SIG-M5 (cell line): ENCODE results near the gene AKIRIN1.
"Not testable (repeated sequence)": the region's sequence is repeated elsewhere in the genome, so short reads cannot be mapped to it uniquely, and the experiment has no call there.

ENCODE experiments used
- DNase-seq: peaks from one replicate; lab custom pipeline; 2025; lab: John Stamatoyannopoulos, UW

AKIRIN1 gene

DNA sequence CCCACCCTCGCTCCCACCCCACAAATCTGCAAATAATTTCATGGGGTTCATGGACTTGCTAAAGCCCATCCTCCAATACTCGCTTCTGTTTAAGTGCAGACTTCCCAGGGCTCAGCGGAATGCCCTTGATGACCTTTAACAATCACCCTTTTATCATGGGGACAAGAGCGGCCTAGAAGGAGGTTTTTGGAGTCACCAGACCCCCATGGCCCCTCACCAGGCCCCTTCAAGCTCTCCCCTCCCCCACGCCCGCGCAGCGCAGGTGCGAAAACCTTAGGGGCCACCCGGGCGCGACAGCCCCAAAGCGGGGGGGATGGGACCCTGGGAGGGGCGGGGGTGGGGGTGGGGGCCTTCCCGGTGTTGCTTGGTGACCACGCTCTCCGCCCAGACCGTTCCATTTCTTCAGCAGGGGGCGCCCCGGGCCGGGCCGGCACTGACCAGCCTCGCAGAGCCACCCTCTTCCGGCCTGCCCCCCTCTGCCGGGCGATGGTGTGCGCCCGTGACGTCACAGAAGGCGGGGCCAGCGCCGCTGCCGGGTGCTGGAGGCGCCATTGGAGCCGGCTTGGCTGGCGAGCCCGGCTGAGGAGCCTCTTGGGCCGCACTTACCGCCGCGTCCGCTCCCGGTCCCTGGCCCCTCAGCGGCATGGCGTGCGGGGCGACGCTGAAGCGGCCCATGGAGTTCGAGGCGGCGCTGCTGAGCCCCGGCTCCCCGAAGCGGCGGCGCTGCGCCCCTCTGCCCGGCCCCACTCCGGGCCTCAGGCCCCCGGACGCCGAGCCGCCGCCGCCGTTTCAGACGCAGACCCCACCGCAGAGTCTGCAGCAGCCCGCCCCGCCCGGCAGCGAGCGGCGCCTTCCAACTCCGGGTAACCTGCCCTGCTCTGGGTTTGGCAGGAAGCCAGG is at the start of gene AKIRIN1:
Gene AKIRIN1, plus strand, starts transcription at position 539 of the 900 bp plus-strand sequence. Its CDS starts 105 bp downstream, at position 644.
- no peak for DNase-seq

- no peak for DNase-seq
Observed at GRCh38 chr1:38941527-38942019, 49.5 kb upstream of the AKIRIN1 start, which contains the start of gene RHBDL2. RHBDL2 (minus strand) TSS chr1:38941830; CDS start chr1:38919212, 22,618 bp downstream.

DNA sequence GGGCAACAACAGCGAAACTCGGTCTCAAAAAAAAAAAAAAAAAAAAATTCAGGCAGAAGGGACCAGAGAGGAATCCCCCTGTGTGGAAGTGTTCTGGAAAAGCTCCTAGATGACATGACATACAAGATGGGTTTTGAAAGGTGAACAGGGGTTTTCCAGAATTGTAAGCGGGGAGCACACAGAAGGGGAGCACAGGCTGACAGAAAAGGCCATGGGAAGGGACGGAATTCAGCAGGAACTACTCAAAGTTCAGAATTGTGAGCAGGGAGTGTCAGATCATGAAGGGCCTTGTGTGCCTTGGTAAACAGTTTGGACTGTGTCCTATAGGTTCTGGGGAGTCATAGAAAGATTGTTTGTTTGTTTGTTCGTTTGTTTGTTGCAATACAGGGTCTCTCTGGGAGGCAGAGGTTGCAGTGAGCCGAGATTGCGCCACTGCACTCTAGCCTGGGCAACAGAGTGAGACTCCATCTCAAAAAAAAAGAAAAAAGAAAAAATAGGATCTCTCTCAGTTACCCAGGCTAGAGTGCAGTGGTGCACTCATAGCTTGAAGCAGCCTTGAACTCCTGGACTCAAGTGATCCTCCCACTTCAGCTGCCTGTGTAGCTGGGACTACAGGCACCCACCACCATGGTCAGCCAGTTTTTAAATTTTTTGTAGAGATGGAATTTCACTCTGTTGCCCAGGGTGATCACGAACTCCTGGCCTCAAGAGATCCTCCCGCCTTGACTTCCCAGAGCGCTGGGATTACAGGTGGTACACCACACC is 48.2 kb upstream of the AKIRIN1 start:
- no peak for DNase-seq

DNA sequence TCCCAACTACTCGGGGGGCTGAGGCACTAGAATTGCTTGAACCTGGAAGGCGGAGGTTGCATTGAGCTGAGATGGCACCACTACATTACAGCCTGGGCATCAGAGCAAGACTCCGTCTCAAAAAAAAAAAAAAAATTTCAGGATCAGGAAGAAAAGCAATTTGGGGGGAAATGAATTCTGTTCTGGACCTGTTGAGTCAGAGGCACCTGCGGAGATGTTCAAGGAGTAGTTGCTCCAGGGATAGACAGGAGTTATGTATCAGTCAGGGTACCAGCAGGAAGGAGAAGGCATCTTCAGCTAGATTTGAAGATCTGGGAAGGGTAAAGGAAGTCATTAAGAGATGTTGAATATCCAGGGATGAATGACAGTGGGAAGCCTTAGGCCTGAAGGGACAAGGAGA is 46.5 kb upstream of the AKIRIN1 start:
- DNase-seq = no peak

- DNase-seq = no peak
Observed at GRCh38 chr1:38950553-38950952, 40.5 kb upstream of the AKIRIN1 start.

GRCh38 chr1:38953433-38953860 is 37.6 kb upstream of the AKIRIN1 start:
- DNase-seq = no peak

DNA sequence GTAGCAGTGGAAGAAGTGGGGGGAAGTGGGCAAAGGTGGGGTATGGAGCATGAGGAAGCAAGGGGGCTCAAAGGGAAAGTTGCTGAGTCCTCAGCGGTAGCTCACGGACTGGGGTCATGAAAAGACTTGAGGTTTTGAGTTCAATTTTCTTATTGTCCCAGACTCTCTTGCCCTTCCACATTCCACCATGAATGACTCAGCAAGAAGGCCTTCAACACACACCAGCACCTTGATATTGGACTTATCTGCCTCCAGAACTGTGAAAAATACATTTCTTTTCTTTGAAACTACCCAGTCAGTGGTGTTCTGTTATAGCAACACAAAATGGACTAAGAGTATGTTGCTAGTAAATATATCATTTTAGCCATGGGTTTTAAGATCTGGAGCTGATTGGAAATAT is 32.1 kb upstream of the AKIRIN1 start:
- DNase-seq = no peak

DNA sequence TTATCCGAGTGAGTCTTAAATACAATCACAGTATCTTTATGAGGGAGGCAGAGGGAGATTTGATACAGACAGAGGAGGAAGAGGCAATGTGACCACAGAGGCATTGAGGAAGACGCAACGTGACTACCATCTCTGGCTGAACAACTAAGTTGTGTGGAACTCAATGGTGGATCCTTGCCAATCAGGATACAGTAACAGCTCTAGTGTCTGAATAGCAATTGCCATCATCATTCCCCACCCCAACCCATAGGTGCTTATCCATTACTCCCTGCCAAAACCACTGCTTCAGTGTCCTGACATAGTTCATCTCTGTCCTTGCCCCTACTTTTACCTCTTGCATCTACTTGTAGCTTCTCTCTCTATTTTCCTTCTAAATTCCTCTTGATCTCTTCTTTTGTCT is 29.0 kb upstream of the AKIRIN1 start:
- DNase-seq = no peak

GRCh38 chr1:38962560-38962959 is 28.5 kb upstream of the AKIRIN1 start:
- DNase-seq = no peak

DNA sequence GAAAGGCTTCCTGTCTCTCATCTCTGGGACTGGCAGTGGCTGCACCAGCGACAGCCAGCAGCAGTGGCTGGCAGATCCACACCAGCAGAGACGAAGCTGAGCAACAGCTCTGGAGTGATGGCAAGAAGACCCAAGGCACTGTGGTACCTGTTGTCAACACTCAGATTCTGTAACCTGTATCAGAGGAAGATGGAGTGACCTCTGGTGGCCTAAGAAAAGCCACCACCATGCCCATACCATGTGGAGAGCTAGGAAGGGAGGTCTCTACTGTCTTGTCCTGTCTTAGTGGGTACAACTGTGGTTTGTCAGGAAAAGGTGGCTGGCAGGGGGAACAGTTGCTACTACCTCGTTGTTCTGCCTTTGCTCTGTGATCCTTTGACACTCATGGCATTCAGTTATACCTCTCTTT is 26.9 kb upstream of the AKIRIN1 start:
- DNase-seq = no peak

GRCh38 chr1:38973145-38973544 is 17.9 kb upstream of the AKIRIN1 start:
- not testable (repeated sequence) for DNase-seq

- DNase-seq = no peak
Observed at GRCh38 chr1:38973659-38974437, 17.2 kb upstream of the AKIRIN1 start.

DNA sequence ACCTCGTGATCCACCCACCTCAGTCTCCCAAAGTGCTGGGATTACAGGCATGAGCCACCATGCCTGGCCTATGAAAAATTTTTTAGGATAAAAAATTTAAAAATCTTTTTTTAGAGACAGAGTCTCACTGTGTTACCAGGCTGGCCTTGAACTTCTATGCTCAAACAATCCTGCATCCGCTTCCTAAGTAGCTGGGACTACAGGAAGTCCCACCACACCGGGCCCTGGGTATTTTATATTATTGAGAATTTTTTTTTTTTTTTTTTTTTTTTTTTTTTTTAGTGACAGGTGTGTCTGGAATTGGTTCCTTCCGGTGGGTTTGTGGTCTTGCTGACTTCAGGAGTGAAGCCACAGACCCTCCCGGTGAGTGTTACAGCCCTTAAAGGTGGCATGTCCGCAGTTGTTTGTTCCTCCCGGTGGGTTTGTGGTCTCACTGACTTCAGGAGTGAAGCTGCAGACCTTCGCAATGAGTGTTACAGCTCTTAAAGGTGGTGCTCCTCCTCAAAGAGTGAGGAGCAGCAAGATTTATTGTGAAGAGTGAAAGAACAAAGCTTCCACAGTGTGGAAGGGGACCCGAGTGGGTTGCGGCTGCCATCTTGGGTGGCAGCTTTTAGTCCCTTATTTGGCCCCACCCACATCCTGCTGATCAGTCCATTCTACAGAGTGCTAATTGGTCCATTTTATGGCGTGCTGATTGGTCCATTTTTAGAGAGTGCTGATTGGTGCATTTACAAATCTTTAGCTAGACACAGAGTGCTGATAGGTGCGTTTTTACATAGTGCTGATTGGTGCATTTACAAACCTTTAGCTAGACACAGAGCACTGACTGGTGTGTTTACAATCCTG is 13.5 kb upstream of the AKIRIN1 start:
- DNase-seq = not testable (repeated sequence)

DNA sequence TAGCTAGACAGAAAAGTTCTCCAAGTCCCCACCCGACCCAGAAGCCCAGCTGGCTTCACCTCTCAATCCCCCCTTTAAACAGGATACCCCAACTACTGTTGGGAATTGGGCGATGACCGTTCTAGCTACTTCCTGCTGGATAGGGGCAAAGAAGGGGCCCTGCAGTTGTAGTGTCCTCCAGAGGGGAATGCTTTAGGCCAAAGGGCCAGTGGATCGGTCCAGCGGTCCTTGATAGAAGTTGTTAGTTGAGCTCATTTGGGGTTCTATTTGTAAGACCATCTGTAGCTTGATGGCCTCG is 12.9 kb upstream of the AKIRIN1 start:
- DNase-seq = not testable (repeated sequence)

- DNase-seq = not testable (repeated sequence)
Observed at GRCh38 chr1:38979380-38979779, 11.7 kb upstream of the AKIRIN1 start.

- no peak for DNase-seq
Observed at GRCh38 chr1:38989979-38990378, 1.1 kb upstream of the AKIRIN1 start.

DNA sequence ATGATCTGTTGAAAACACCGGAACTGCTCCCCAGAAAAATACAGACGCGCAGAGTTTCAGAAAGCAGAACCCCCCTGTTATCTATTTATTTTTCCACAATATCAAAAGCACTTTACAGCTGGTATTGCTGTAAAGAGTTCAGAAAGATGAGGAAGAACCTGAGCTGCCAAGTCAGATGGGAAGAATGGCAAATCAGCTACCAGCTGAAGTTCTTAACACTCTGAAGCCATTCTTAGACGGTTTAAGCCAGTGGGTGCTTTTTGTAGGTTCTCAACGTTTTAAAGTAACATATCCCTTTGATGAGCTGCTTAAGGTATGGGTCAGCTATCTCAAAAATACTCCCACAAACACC is 714 bp upstream of the AKIRIN1 start:
- DNase-seq = no peak

- no peak for DNase-seq
Observed at GRCh38 chr1:38991638-38992411, 749 bp downstream of the AKIRIN1 start.

GRCh38 chr1:38992412-38993111 is 1.5 kb downstream of the AKIRIN1 start:
- DNase-seq = no peak

DNA sequence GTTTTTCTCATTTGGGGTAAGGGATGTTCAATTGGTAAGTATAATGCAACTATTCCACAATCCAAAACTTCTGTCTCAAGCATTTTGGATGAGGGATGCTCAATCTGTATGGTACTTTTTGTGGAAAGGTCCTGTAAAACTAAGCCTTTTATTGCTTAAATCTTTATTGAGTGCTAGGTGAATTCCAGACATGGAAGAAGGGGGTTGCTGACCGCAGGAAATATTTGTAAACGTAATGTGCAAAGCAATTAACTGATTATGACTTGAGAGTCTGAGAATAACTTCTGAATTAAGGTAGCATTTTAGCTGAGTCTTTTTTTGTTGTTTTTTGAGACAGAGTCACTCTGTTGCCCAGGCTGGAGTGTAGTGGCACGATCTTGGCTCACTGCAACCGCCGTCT is 3.1 kb downstream of the AKIRIN1 start:
- DNase-seq = no peak
